PC-9 (cell line): ENCODE measurements around the gene LRRC61. TPM values are rescaled to one million over a fixed set of nuclear protein-coding genes. Genes with fewer than 3 reads are reported as not detected.

ENCODE experiments used
- BruUV-seq: library from RNA; stranded (reverse); fragments of 400-500 nt; replicated peaks from 2 replicates; lab custom pipeline; 2021; lab: Mats Ljungman, UMichigan
- CTCF ChIA-PET: fragments of 300-600 bp; sonication (Branson Sonifier 250); formaldehyde crosslinking; loops from one replicate; lab custom pipeline; 2022; ENCODE audit warnings: antibody characterized with exemption; lab: Charles Lee
- POLR2A ChIA-PET: fragments of 300-600 bp; sonication (Branson Sonifier 250); formaldehyde crosslinking; loops from one replicate; lab custom pipeline; 2022; ENCODE audit warnings: antibody characterized with exemption; ENCODE audit not compliant: unreplicated experiment; lab: Charles Lee
- DNase-seq, 2 experiments: peaks; one replicate each; pipeline versions ENCODE4 v3.0.0 to v3.0.0-alpha.2; 2015 to 2022; ENCODE audit warnings: mixed read lengths in 1 of 2
- H2AFZ ChIP-seq: fragments of 200-600 bp; sonication (generic); 2 replicates; pipeline ENCODE4 v1.8.1; 2017; ENCODE audit warnings: antibody characterized with exemption
- H3F3A ChIP-seq: fragments of 200-600 bp; sonication (generic); 2 replicates; pipeline ENCODE4 v1.8.1; 2017; ENCODE audit warnings: antibody characterized with exemption, mild to moderate bottlenecking, low read depth; ENCODE audit not compliant: insufficient read depth
- H3K27ac ChIP-seq: fragments of 200-600 bp; sonication (generic); 2 replicates; pipeline ENCODE4 v1.6.1; 2016; ENCODE audit warnings: mixed run types
- H3K27me3 ChIP-seq: fragments of 200-600 bp; sonication (generic); 2 replicates; pipeline ENCODE4 v1.6.1; 2016; ENCODE audit warnings: low read depth, mixed run types; ENCODE audit not compliant: insufficient read depth
- H3K36me3 ChIP-seq: fragments of 200-600 bp; sonication (generic); 2 replicates; pipeline ENCODE4 v1.6.1; 2016; ENCODE audit warnings: low read depth, mixed run types
- H3K4me1 ChIP-seq: fragments of 200-600 bp; sonication (generic); replicated peaks from 2 replicates; pipeline ENCODE4 v1.6.1; 2016; ENCODE audit warnings: mixed run types; ENCODE audit not compliant: insufficient read depth
- H3K4me2 ChIP-seq: fragments of 200-600 bp; sonication (generic); 2 replicates; pipeline ENCODE4 v1.6.1; 2017; ENCODE audit warnings: mixed run types
- H3K4me3 ChIP-seq: fragments of 200-600 bp; sonication (generic); 2 replicates; pipeline ENCODE4 v1.6.1; 2016; ENCODE audit warnings: mixed run types
- H3K79me2 ChIP-seq: fragments of 200-600 bp; sonication (generic); 2 replicates; pipeline ENCODE4 v1.6.1; 2017; ENCODE audit warnings: low read depth, mixed run types
- H3K9me2 ChIP-seq: fragments of 200-600 bp; sonication (generic); 2 replicates; pipeline ENCODE4 v1.8.1; 2017; ENCODE audit warnings: mild to moderate bottlenecking; ENCODE audit not compliant: insufficient read depth
- H3K9me3 ChIP-seq: fragments of 200-600 bp; sonication (generic); 2 replicates; pipeline ENCODE4 v1.8.1; 2016; ENCODE audit warnings: low read depth; ENCODE audit not compliant: insufficient read depth
- H4K20me1 ChIP-seq: fragments of 200-600 bp; sonication (generic); 2 replicates; pipeline ENCODE4 v1.8.1; 2017; ENCODE audit not compliant: insufficient read depth
- CTCF ChIP-seq: fragments of 200-600 bp; sonication (generic); conservative IDR thresholded peaks from 2 replicates; pipeline ENCODE4 v1.6.1; 2017; ENCODE audit warnings: mixed run types, antibody characterized with exemption, mild to moderate bottlenecking, moderate library complexity
- EZH2 ChIP-seq: fragments of 200-600 bp; sonication (generic); IDR thresholded peaks from 2 replicates; pipeline ENCODE4 v1.8.0; 2017; ENCODE audit warnings: antibody characterized with exemption, low read depth
- intact Hi-C: fragments of 100-400 bp; cut with micrococcal nuclease; formaldehyde crosslinking; loops from one replicate; pipeline ENCODE4 v1.10.0; 2022; ENCODE audit not compliant: unreplicated experiment
- total RNA-seq: library from RNA; stranded (reverse); gene quantifications from 2 replicates; pipeline ENCODE4 v1.2.3, GENCODE V29; 2021

LRRC61 gene
- total RNA-seq, 1 experiment from 2014 or later = 34.8 TPM

GRCh38 chr7:150329331-150330120, 6.4 kb downstream of the LRRC61 start:
- Histone ChIP-seq H3K9me3 (no peaks in the 10 kb centered on the region), H2AFZ (no peak overlapping the region), H4K20me1 (no peaks in the 10 kb centered on the region), H3K9me2 (no peaks in the 10 kb centered on the region), H3K36me3 (peaks cover 40% of the 10 kb centered on the region), H3K4me2 (no peak overlapping the region), H3K79me2 (peaks cover 37% of the 10 kb centered on the region), H3F3A (0 out of 2 replicates have a peak, but pooled peaks cover 7% of the 10 kb centered on the region), H3K27ac (no peak overlapping the region), H3K4me3 (no peak overlapping the region), H3K27me3 (no peaks in the 10 kb centered on the region), H3K4me1 (peaks cover 13% of the 10 kb centered on the region)
- CTCF ChIA-PET = no interaction called here
- POLR2A ChIA-PET = no interaction called here
- intact Hi-C loops = no loop called here
- TF ChIP-seq EZH2 = no peak
- no peak for TF ChIP-seq CTCF
- DNase-seq = no peak
- BruUV-seq = no TSS peak

DNA sequence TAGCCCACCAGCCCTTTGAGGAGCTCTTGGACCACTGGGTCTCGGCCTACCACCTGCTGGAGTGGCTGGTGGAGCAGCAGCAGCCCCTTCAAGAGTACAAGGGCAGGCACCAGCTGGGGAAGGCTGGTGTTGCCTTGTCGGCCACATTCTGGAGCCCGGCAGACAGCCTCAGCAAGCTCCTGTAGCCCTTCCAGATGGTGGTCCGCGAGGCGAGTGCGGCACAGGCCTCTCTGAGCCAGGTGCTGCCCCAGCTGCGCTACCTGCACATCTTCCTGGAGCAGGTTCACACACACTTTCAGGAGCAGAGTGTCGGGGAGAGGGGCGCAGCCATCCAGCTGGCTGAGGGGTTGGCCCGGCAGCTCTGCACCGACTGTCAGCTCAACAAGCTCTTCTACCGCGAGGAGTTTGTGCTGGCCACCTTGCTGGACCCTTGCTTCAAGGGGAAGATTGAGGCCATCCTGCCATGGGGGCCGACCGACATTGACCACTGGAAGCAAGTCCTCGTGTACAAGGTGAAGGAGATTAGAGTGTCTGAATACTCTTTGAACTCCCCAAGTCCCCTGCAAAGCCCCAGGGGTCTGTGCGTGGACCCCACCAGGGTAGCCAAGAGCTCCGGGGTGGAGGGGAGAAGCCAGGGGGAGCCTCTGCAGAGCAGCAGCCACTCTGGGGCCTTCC, 7.2 kb downstream of the LRRC61 start:
- TF ChIP-seq CTCF (no peak), EZH2 (no peak)
- Histone ChIP-seq H3K4me1 (peaks cover 5% of the 10 kb centered on the region), H3K27me3 (no peaks in the 10 kb centered on the region), H3K9me2 (no peaks in the 10 kb centered on the region), H3K4me2 (no peak overlapping the region), H3F3A (no peaks in the 10 kb centered on the region), H3K27ac (no peak overlapping the region), H3K4me3 (no peak overlapping the region), H3K36me3 (peaks cover 38% of the 10 kb centered on the region), H4K20me1 (no peaks in the 10 kb centered on the region), H3K79me2 (peaks cover 29% of the 10 kb centered on the region), H2AFZ (no peak overlapping the region), H3K9me3 (no peaks in the 10 kb centered on the region)
- no peak for DNase-seq
- ChIA-PET POLR2A (no interaction called here), CTCF (no interaction called here)
- intact Hi-C loops = no loop called here
- BruUV-seq = no TSS peak

DNA sequence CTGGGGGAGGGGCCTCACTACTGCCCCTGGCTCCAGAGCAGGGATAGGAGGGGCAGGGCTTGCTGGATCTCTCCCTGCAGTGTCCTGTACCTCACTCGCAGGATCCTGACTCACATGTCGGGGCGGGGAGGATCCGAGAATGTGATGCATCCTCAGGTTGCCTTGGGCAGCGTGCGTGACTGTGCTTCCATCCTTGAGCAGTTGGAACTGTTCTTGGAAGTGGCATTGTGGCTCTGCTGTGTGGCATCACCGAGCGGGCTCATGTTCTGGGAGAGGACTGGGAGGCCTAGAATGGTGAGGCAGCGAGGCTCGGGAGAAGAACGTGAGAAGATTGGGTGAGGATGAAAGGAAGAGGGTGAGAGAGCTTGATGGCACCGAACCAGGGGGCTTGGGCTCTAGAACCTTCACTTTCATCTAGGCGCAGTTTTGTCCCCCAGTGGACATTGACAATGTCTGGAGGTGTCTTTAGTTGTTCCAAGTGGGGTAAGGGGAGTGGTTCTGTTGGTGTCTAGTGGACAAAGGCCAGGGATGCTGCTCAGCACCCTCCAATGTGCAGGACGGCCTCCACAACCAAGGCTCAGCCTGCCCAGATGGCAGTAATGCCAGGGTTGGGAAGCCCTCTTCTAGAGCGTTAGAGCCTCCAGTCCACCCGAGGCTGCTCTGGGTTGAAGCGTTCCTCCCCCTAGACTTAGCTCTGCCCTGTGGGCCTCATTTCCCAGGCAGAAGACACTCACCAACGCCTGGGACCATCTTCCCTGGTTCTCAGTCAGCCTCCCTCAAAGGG, 9.9 kb downstream of the LRRC61 start:
- DNase-seq = no peak
- ChIA-PET POLR2A (no interaction called here), CTCF (no interaction called here)
- no peak for TF ChIP-seq CTCF
- TF ChIP-seq EZH2 = no peak
- Histone ChIP-seq H3K79me2 (0 out of 2 replicates have a peak, but pooled peaks cover 8% of the 10 kb centered on the region), H3K9me2 (no peaks in the 10 kb centered on the region), H4K20me1 (no peaks in the 10 kb centered on the region; the same call in none of the 2 replicates), H3F3A (0 out of 2 replicates have a peak, but pooled peaks cover 8% of the 10 kb centered on the region), H3K4me2 (no peak overlapping the region), H3K9me3 (no peaks in the 10 kb centered on the region), H3K27ac (no peak overlapping the region), H3K27me3 (no peaks in the 10 kb centered on the region), H3K4me3 (no peak overlapping the region), H3K36me3 (0 out of 2 replicates have a peak, but pooled peaks cover 13% of the 10 kb centered on the region), H2AFZ (no peak overlapping the region), H3K4me1 (no peaks in the 10 kb centered on the region)
- no TSS peak for BruUV-seq
- intact Hi-C loops = no loop called here
